DOHH2 (cell line): ENCODE results near the gene SLC45A3.

Source experiments
- H3F3A ChIP-seq: fragments of 200-600 bp; sonication (generic), shearing (Covaris generic); 2 replicates; pipeline ENCODE4 v1.6.0; 2016; ENCODE audit warnings: antibody characterized with exemption, mild to moderate bottlenecking; ENCODE audit not compliant: control insufficient read depth, insufficient read depth
- H3K27ac ChIP-seq: fragments of 200-600 bp; sonication (generic); 2 replicates; pipeline ENCODE4 v1.5.1; 2014; ENCODE audit warnings: low read depth, mild to moderate bottlenecking, low read length, moderate library complexity
- H3K27me3 ChIP-seq: fragments of 200-600 bp; sonication (generic); 2 replicates; pipeline ENCODE4 v1.6.1; 2014; ENCODE audit warnings: mild to moderate bottlenecking, low read length, mixed read lengths; ENCODE audit not compliant: control insufficient read depth
- H3K36me3 ChIP-seq: fragments of 200-600 bp; sonication (generic); 2 replicates; pipeline ENCODE4 v1.6.1; 2014; ENCODE audit warnings: mild to moderate bottlenecking, low read length, moderate library complexity, mixed read lengths; ENCODE audit not compliant: control insufficient read depth
- H3K4me1 ChIP-seq: fragments of 200-600 bp; sonication (generic); 2 replicates; pipeline ENCODE4 v1.6.1; 2014; ENCODE audit warnings: mild to moderate bottlenecking, low read length, mixed read lengths; ENCODE audit not compliant: control insufficient read depth
- H3K4me2 ChIP-seq: fragments of 200-600 bp; sonication (generic); 2 replicates; pipeline ENCODE4 v1.6.0; 2014; ENCODE audit warnings: mild to moderate bottlenecking, low read length, moderate library complexity
- H3K4me3 ChIP-seq: fragments of 200-600 bp; sonication (generic); 2 replicates; pipeline ENCODE4 v1.5.1; 2014; ENCODE audit warnings: mild to moderate bottlenecking, low read length, mixed read lengths
- H3K79me2 ChIP-seq: fragments of 200-600 bp; sonication (generic); 2 replicates; pipeline ENCODE4 v1.6.1; 2014; ENCODE audit warnings: mild to moderate bottlenecking, low read length, mixed read lengths; ENCODE audit not compliant: control insufficient read depth
- H3K9me2 ChIP-seq: fragments of 200-600 bp; sonication (generic); replicated peaks from 2 replicates; pipeline ENCODE4 v1.6.1; 2014; ENCODE audit warnings: mild to moderate bottlenecking, low read length, mixed read lengths; ENCODE audit not compliant: control insufficient read depth
- H3K9me3 ChIP-seq: fragments of 200-600 bp; sonication (generic); 2 replicates; pipeline ENCODE4 v1.6.1; 2014; ENCODE audit warnings: antibody characterized with exemption, low read length, mixed read lengths; ENCODE audit not compliant: control insufficient read depth, insufficient read depth
- H4K20me1 ChIP-seq: fragments of 200-600 bp; sonication (generic); 2 replicates; pipeline ENCODE4 v1.6.0; 2014; ENCODE audit warnings: low read depth, mild to moderate bottlenecking, antibody characterized with exemption, low read length, moderate library complexity; ENCODE audit not compliant: control insufficient read depth, insufficient read depth
- CTCF ChIP-seq: fragments of 200-600 bp; sonication (generic); IDR thresholded peaks from one replicate; pipeline ENCODE4 v1.5.1; 2014; ENCODE audit warnings: antibody characterized with exemption, mild to moderate bottlenecking, low read depth, low read length; ENCODE audit not compliant: poor library complexity, severe bottlenecking
- EZH2phosphoT487 ChIP-seq: fragments of 200-600 bp; sonication (generic); IDR thresholded peaks from 2 replicates; pipeline ENCODE4 v1.6.1; 2017; ENCODE audit warnings: borderline replicate concordance, mild to moderate bottlenecking, antibody characterized with exemption, low read length, moderate library complexity, mixed read lengths

The SLC45A3 gene

GRCh38 chr1:205711105-205712048 lies 31.1 kb upstream of the SLC45A3 start:
- peaks cover 12% of the 10 kb centered on the region for H3K4me1 ChIP-seq
- H3K9me2 ChIP-seq = no peaks in the 10 kb centered on the region
- peaks cover 46% of the 10 kb centered on the region for H3F3A ChIP-seq
- no peaks in the 10 kb centered on the region; the same call in 1 of the 2 replicates for H3K79me2 ChIP-seq
- no peaks in the 10 kb centered on the region for H3K27me3 ChIP-seq
- no peak overlapping the region for H3K4me3 ChIP-seq
- no peak overlapping the region for H3K4me2 ChIP-seq
- H3K27ac ChIP-seq = peak overlapping the region; percentile 33
- H4K20me1 ChIP-seq = peaks cover 12% of the 10 kb centered on the region; the same call in 1 of the 2 replicates
- no peaks in the 10 kb centered on the region for H3K9me3 ChIP-seq
- H3K36me3 ChIP-seq = peaks cover 65% of the 10 kb centered on the region
- peak; percentile 91 for TF ChIP-seq CTCF
- TF ChIP-seq EZH2phosphoT487 = no peak

GRCh38 chr1:205710201-205711062 lies 30.1 kb upstream of the SLC45A3 start:
- H3K27me3 ChIP-seq = no peaks in the 10 kb centered on the region
- H3K4me2 ChIP-seq = no peak overlapping the region
- peaks cover 56% of the 10 kb centered on the region for H3K36me3 ChIP-seq
- no peaks in the 10 kb centered on the region; the same call in 1 of the 2 replicates for H3K79me2 ChIP-seq
- H3K9me3 ChIP-seq = no peaks in the 10 kb centered on the region
- no peak overlapping the region for H3K27ac ChIP-seq
- peaks cover 41% of the 10 kb centered on the region for H3F3A ChIP-seq
- H3K4me1 ChIP-seq = peaks cover 12% of the 10 kb centered on the region
- H3K4me3 ChIP-seq = no peak overlapping the region
- H4K20me1 ChIP-seq = peaks cover 12% of the 10 kb centered on the region; the same call in 1 of the 2 replicates
- TF ChIP-seq CTCF = no peak
- no peak for TF ChIP-seq EZH2phosphoT487
- H3K9me2 ChIP-seq = no peaks in the 10 kb centered on the region

DNA sequence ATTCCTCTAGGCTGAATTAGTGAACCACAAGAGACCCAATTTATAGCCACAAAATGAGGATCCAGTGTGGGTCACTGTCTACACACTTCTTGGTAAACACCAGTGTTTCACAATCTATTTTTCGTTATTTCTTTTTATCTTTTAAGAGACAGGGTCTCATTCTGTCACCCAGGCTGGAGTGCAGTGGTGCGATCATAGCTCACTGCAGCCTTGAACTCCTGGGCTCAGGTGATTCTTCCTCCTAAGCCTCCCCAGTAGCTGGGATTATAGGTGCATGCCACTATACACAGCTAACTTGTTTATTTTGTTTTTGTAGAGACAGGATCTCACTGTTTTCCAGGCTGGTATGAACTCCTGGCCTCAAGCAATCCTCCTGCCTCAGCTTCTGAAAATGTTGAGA lies 29.3 kb upstream of the SLC45A3 start:
- TF ChIP-seq EZH2phosphoT487 (no peak), CTCF (no peak)
- Histone ChIP-seq H3F3A (peaks cover 38% of the 10 kb centered on the region), H3K4me1 (peaks cover 17% of the 10 kb centered on the region), H3K27ac (no peak overlapping the region), H3K4me2 (no peak overlapping the region), H3K36me3 (peaks cover 54% of the 10 kb centered on the region), H3K79me2 (no peaks in the 10 kb centered on the region; the same call in 1 of the 2 replicates), H3K27me3 (no peaks in the 10 kb centered on the region), H3K4me3 (no peak overlapping the region), H3K9me2 (no peaks in the 10 kb centered on the region), H4K20me1 (peaks cover 12% of the 10 kb centered on the region; the same call in 1 of the 2 replicates), H3K9me3 (no peaks in the 10 kb centered on the region)
